Ovary (tissue), 3 donors: ENCODE data around the gene DEFB132.

ENCODE experiments used
- CTCF ChIP-seq, 3 donors: fragments of 450-650 bp in 2 of 3; fragments of 200-600 bp in 1 of 3; IDR thresholded peaks; one replicate each; pipeline versions ENCODE4 v1.5.1 to v1.8.0; 2016 to 2022; ENCODE audit warnings: antibody characterized with exemption in 3 of 3, mild to moderate bottlenecking in 1 of 3
- POLR2A ChIP-seq: fragments of 450-650 bp; IDR thresholded peaks from one replicate; pipeline ENCODE4 v1.6.1; 2017; ENCODE audit warnings: antibody characterized with exemption, mild to moderate bottlenecking, moderate library complexity
- donor health status: DM: no; HTN: no; CAD: no.

- TF ChIP-seq CTCF (IDR thresholded peaks at IDR 0.05) (no peak), POLR2A (no peak)
Measured at GRCh38 chr20:221258-221830, 36.2 kb upstream of the DEFB132 start.
